ENCODE data around the gene ARF1. TPM values are rescaled to one million over a fixed set of nuclear protein-coding genes. Genes with fewer than 3 reads are reported as not detected.

The ARF1 gene
- polyA plus RNA-seq, 3 donors, result 289 to 357 (median 319) TPM

DNA sequence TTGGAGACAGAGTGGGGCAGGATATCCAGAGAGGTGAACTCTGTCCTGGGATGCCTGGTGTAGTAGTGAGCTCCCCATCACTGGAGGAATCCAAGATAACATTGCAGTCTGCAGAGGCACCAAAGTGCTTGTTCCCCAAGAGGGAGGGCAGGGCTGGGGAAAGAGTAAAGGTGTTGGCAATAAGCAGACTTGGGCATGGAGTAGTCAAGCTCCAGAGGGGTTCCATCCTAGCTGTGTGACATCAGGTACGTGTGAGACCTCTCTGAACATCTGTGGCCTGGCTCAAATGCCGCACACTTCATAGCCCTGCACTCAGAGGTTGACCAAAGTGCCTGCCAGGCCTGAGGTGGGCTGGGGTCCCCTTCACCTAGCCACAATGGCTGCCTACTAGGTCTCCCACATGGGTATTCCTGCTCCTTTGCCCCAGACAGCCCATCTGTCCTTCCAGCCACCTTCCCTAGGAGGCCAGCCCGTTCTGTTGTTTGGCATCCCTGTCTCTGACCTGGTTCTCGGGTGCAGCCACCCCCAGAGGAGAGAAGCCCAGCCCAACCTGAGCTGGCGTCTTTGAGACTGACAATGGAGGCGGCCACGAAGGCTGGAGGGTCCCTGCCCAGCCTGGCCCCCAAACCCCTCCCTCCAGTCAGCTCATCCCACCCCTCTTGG is 2.8 kb upstream of the ARF1 start:
- no peak overlapping the region for H3K27ac ChIP-seq (ENCODE audit: low read depth, low read length)
- 89 to 94% (median 90%) methylated on average over 7 of the region's 7 CpGs for WGBS, 3 donors

DNA sequence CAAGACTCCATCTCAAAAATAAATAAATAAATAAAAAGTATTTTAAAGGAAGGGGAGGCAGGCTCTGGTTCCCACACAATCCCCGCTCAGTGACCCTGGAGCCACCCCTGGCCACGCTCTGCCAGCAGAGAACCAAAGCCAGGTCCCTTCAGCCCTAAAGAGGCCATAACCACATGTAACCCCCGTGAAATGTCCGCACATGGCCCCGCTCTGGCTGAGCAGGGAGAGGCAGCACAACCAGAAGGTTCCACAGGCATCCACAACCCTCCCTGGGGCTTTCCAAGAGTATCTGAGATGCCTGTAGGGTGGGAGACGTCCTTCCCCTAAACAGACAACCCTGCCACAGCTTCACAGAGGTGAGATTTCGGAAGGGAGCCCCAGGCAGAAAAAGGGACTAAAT is 1.4 kb upstream of the ARF1 start:
- H3K27ac ChIP-seq (ENCODE audit: low read depth, low read length), result no peak overlapping the region
- 68 to 80% (median 79%) methylated on average over 7 of the region's 7 CpGs for WGBS, 3 donors

DNA sequence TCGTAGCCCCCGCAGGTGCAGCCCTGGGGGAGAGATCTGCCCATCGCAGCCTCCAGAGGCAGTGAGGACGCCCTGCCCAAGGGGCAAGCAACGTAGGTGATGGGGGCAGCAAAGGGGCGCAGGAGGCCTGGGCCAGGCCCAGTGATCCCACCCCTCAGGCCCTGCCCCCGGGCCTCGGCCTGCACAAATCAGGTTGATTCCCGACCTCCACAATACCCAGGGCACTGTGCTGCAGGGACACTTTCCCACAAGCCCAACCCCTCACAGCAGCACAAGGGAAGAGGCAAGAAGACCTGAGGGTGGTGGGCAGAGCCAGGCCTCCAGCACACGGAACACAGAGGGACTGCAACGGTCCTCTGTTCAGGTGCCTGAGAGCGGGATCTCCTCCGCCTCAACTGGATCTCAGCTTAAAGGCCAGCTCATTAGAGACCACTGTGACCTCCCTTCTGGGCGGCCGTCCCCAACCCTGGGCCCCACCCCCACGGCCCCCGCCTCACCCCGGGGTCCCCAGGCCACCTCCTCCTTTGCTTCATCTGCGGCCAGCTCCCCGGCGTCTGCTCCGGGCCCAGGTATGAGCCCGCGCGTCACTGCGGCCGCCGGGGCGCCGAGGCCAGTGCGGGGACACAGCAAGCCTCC is 812 bp upstream of the ARF1 start:
- 10 to 13% (median 12%) methylated on average over 22 to 31 of the region's 31 CpGs for WGBS, 3 donors
- H3K27ac ChIP-seq (ENCODE audit: low read depth, low read length), result no peak overlapping the region

DNA sequence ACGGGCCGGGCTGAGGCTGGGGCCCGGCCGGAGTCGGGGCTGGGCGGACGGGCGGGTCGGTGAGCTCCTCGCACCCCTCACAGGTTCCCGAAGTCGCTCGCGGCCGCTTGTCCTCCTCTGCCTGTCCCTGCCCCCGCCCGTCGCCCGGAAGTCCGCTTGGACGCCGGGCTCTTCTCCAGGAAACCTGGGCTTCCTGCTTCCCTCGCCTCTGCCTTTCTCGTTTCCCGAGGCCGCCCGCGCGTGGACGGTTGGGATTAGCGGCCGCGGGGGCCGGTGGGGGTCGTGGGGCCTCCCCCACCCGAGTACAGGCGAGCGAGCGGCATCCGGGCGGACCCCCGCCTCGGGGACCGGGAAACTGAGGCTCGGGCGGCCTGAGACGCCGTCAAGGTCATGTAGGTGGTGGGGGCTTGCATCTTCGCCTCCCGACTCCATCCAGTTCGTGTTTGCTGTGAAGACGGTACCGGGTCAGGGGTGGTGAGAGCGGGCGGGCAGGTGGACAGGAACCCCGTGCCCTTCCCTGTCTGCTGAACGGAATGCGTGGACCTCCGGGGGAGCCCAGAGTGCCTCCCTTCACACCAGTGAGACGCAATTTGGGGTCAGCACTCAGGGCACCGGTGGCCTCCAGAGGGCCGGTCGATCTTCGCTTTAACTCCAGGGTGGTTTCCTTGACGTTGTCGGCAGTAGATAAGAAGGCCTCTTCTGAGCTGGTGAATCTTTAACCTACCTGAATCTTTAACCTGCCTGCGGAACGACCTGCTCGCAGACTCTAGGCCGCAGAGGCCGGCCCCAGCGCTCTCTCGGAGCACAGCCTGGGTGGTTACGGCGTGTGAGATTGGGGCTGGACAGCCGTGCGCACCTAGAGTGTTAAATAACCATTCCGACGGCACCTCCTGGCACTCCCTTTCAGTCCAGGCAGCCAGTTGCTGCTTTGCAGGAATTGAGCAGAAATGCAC is 686 bp downstream of the ARF1 start:
- 0% methylated on average over 70 to 79 of the region's 79 CpGs for WGBS, 3 donors

DNA sequence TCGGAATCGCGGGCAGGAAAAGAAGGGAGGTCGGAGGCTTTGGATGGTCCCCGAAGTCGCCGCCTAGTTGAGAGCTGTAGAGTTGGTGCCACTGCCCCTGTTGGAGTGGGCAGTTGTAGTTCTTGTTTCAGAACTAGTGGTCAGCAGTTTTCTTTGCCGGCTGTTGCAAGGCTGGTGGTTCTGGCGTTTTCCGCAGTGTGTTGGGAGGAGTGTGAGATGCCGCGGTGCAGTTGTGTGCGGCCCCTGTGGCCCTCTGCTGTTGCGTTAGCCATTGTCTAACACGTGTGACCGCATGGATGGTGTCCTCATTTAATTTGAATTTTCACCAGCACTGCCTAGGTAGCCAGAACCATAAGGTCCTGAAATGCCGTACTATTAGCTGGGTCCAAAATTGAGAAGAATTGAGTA is 1.4 kb downstream of the ARF1 start:
- WGBS, 3 donors, result 1 to 3% (median 2%) methylated on average over 17 of the region's 17 CpGs

More for the DNA sequence above, 686 bp downstream of the ARF1 start:
- H3K27ac ChIP-seq (ENCODE audit: low read depth, low read length), result peak overlapping the region; percentile 99

DNA sequence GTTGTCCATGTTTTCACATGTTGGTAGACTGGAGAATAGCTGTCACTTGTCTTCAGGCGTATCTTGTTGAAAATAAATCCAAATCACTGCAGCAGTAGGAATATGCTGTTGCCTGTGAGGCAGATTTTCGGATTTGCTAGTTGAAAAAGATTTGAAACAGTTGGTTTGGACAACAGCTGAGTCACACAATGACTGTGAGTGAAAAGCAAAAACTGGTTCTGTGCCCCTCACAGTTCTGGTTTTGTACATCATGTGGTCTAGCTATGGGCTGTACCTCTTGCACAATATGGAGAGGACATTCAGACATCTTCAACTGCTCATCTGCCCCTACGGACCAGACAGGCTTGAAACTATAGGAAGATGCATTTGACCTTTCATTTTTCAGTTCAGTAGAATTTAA is 1.8 kb downstream of the ARF1 start:
- H3K27ac ChIP-seq (ENCODE audit: low read depth, low read length), result no peak overlapping the region
- WGBS, 3 donors, result 6 to 12% (median 8%) methylated on average over 3 of the region's 3 CpGs

More for the DNA sequence above, 1.4 kb downstream of the ARF1 start:
- H3K27ac ChIP-seq (ENCODE audit: low read depth, low read length), result no peak overlapping the region

DNA sequence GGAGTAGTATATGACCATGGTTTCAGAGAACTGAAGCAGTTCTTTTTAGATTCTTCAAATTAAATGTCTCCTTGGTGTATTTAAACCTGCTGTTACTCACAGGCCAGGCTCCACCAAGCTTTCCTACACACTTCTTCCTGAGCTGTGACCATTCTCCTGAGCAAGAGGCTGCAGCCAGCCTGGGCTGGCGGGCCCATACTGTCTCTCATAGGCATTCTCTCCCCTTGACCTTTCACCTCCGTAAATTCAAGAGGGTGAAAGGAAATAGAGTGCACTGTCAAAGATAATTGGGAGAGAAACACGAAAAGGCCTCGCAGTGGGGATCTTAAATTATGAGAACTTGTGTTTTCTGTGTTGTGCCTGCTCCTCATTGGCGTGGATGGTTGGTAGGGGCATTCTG is 2.3 kb downstream of the ARF1 start:
- H3K27ac ChIP-seq (ENCODE audit: low read depth, low read length), result no peak overlapping the region
- 28 to 57% (median 41%) methylated on average over 5 of the region's 5 CpGs for WGBS, 3 donors

DNA sequence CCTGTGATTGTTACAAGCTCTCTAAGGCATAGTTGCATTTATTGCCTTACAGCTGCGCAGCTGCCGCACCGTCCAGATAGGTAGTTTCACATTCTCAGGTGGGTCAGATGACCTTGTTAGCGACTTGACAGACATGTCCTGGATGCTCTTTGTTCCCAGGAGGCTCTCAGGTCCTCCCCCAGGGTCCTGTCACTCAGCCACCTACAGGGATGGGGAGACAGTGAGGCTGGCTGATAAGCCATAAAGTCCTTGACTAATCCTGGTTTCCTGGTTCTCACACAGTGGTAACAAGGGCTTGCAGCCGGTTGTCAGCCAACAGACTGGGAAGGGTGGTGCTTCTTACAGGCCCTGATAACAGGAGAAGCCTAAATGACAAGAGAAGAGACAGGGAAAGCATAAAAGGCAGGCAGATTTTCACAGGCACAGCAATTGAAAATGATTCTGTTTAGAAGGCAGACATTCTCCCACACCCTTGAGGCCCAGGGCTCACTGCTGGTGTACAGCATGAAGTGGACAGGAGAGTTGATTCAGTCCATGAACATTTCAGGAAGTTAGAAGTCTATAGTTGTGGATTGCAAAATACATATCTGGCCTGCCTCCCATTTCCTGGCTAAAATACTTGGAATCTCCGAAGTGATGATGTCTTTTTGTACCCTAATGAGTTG is 2.9 kb downstream of the ARF1 start:
- 11 to 49% (median 42%) methylated on average over 6 of the region's 6 CpGs for WGBS, 3 donors
- no peak overlapping the region for H3K27ac ChIP-seq (ENCODE audit: low read depth, low read length)

DNA sequence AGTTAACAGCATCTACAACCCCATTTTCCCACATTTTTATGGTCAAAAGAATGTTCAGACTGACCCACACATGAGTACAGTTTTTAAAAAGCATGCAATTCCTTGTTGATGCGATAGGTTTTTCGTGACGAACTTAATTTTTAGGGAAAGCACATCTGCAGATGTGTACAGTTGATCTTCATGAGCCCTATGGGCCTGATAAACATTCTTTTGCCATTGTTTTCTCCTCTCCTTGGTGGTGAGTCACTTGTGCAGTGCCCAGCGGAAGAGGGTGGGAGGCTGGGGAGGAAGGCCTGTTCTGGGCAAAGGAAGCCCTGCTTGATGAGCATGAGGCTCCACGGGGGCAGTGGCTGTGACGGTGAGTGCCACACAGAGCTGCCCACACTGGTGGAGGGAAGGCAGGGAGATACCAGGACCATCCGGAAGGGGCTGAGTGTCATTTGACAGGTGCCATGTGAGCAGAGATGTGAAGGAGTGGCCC is 5.3 kb downstream of the ARF1 start:
- 23 to 38% (median 28%) methylated on average over 7 of the region's 7 CpGs for WGBS, 3 donors

DNA sequence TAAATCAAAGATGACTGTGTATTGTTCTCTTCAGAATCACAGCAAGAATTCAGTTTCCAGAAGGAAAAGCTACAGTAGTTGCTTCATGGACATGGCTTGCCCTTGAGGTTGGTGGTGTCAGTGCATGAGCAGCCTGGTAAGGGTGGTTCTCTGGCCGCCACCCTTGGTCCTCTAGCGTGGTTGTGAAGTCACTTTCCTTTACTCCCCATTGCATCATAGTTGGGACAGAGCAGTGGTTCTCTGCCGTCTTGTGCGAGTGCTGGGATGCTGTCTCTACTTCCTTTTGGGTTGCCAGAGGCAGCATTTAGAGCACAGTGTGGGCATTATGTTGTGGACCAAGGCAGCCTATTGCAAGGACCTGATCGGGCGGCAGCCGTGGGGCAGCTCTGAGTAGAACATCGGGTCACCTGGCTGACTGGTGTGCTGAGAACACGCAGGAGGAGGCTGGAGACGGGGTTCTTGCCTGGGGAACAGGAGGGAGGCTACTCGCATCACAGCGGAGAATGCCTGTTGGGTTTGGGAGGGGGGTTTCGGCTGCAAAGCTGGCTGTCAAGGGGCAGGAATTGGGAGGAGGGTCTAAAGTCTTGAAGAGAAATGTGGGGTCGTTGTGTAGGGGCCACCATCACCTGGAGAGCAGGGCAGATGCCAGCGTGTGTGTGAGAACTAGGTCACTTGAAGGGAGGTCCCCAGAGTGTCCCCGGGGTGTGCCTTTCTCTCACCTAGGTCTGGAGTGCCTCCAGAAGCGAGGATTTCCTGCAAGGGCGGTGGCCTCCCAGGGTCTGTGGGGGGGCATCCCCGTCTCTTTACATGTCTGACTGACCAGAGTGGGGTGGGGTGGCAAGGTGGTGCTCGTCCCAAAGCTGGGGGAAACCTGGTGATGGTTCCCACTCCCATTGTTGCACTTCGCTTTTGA is 6.3 kb downstream of the ARF1 start:
- no peak overlapping the region for H3K27ac ChIP-seq (ENCODE audit: low read depth, low read length)
- 42 to 61% (median 59%) methylated on average over 20 to 21 of the region's 21 CpGs for WGBS, 3 donors

More for the DNA sequence above, 5.3 kb downstream of the ARF1 start:
- H3K27ac ChIP-seq (ENCODE audit: low read depth, low read length), result no peak overlapping the region

DNA sequence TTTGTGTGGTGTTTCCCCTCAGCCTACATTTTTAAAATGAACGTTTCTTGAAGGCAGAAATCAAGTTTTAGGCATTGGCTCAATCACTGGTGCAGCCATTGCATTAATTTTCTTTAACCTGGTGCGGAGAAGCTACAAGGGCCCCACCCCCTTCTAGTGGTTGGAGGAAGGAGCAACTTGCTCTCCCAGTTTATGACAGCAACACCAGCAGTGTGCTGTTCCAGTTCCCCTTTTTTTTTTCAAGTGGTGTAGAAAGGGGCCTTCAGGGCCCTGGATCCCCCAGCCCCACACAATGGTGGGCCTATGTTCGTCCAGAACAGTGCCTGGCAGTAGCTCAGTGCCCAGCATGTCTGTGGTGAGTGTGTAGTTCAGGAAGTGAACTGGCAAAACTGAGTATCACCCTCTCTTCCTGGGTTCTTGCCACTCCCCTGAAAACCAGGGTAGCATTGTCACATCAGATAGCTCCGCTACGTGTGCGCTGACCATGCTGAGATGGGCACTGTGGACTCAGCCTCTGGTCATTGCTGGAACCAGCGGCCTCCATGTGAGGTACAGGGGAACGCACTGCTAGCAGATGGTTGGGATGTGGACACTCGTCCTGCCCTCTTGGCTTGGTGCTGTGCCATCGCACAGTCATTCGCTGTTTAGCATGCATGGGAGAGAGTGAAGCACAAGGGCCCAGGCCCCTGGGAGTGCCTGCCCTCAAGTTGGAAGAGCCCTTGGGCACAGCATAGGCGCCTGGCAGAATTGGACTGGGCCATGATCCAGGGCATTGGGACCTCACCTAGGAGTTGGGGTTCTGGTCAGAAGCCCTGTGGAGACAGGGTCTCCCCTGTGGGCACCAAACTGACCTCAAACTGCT is 7.2 kb downstream of the ARF1 start:
- H3K27ac ChIP-seq (ENCODE audit: low read depth, low read length), result no peak overlapping the region
- WGBS, 3 donors, result 36 to 62% (median 60%) methylated on average over 12 of the region's 12 CpGs

DNA sequence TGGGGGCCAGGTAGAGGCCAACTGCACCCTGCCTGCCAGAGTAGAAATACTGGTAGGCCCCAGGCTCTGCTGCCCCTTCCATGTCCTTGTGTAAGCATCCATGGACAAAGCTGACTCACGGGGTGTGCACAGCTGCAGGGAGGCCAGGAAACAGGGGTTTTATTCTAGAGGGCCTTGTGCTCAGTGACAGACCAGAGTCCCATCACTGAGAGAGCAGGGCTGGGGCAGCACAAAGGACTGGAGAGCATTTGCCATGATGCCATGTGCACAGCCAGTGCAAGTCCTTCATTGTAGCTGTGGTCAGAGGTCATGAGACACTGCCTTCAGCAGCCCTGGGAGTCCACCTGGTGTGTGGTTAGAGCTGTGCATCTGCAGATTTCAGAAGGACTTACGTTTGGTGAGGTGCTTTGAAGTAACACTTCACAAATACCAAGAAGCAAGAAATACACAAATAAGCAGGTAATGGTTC is 8.1 kb downstream of the ARF1 start:
- H3K27ac ChIP-seq (ENCODE audit: low read depth, low read length), result no peak overlapping the region
- 13 to 25% (median 23%) methylated on average over 2 of the region's 2 CpGs for WGBS, 3 donors

DNA sequence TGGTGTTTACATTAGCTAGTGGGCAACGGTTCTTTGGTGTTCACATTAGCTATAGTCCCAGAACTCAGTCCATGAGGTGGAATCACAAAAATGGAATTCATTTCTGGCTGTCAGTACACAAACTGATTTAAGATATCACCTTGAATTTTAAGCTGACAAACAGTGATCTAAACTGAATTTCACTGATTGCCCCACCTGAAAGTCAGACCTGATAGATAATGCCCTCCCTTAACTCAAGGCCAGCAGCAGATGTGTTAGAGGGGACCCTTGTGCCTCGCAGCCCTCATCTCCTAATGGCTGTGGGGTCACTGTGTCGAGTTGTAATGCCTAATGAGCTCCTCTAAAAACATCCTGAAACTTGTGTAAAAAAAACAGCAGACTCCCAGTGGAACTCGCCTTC is 8.6 kb downstream of the ARF1 start:
- 34 to 67% (median 56%) methylated on average over 4 of the region's 4 CpGs for WGBS, 3 donors
- H3K27ac ChIP-seq (ENCODE audit: low read depth, low read length), result no peak overlapping the region

DNA sequence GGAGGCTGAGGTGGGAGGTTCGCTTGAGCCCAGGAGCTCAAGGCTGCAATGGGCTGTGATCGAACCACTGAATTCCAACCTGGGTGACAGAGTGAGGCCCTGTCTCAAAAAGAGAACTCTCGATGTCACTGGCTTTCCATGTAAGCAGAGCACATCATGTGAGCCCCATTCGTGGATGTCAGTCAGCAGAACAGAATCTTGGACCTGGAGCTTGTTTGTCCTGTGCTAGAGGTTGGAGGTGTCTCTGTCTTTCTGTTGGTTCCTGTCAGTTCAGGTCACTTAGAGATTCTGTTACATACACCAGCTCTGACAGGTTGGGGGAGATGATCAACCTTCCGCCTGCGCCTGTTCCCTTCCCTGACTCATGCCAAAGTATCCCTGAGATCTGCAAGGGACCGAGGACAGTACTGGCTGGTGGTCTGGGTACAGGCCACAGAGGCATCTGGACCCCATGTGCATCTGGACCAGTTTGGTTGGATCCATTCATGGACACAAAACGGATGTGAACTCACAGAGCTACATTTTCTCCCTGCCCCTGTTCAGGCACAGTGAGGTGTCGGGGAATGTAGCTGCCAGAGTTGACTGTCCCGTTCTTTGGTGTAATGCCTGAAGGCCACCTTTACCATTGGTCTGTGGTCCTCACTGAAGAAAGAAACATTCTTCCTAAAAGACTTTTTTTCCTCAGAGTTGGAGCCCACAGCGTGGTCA is 10.0 kb downstream of the ARF1 start:
- no peak overlapping the region for H3K27ac ChIP-seq (ENCODE audit: low read depth, low read length)
- 64 to 91% (median 89%) methylated on average over 11 of the region's 11 CpGs for WGBS, 3 donors

DNA sequence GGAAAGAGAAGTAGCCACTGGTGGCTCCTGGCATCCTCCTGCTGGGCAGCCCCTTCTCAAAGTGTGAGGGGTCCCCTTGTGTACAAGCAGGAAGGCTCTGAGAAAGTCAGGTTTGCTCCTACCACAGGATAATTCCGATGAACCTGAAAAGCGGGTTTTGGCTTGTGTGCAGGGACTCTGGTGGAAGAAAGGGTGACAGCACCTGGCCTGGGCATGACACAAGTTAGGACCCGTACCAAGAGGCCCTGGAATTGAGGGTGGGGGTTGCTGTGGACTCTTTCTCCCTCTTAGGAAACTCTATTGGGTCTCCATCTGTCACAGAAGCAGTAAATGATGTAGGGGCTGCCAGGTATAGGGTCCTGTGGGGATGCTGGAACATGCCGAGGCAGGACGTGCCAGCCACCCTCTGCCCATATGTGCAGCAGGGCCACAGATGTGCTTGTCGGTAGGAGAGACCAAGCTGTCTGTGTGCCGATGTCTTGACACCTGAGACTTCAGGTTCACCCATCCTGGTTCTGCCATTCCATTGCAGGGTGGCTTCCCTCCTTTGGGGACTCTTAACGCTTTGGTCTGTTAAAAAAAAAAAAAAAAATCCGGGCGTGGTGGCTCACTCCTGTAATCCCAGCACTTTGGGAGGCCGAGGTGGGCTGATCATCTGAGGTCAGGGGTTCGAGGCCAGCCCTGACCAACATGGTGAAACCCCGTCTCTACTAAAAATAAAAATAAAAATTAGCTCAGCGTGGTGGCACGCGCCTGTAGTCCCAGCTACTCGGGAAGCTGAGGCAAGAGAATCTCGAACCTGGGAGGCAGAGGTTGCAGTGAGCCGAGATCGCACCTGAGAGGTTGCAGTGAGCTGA is 10.8 kb downstream of the ARF1 start:
- no peak overlapping the region for H3K27ac ChIP-seq (ENCODE audit: low read depth, low read length)
- WGBS, 3 donors, result 76 to 98% (median 96%) methylated on average over 20 of the region's 20 CpGs

Measured in adipose tissue (tissue), 3 donors.